Mesendoderm (in vitro differentiated cells): Measurements from ENCODE around the gene NAA15.
"Not testable (repeated sequence)": the region's sequence is repeated elsewhere in the genome, so short reads cannot be mapped to it uniquely, and the experiment has no call there.

Experiments
- DNase-seq: peaks from one replicate; pipeline ENCODE4 v3.0.0; 2013
- H2AK5ac ChIP-seq: 2 replicates; pipeline ENCODE4 v1.6.1; 2013; ENCODE audit warnings: low read length, inconsistent platforms
- H2BK120ac ChIP-seq: 2 replicates; pipeline ENCODE4 v1.6.1; 2013; ENCODE audit warnings: low read depth, mild to moderate bottlenecking, low read length, moderate library complexity, mixed read lengths
- H2BK15ac ChIP-seq: replicated peaks from 2 replicates; pipeline ENCODE4 v1.6.1; 2013; ENCODE audit warnings: low read depth, mild to moderate bottlenecking, moderate library complexity
- H2BK5ac ChIP-seq: 2 replicates; pipeline ENCODE4 v1.6.1; 2013; ENCODE audit warnings: low read length, inconsistent platforms
- H3K18ac ChIP-seq: 2 replicates; pipeline ENCODE4 v1.6.1; 2013; ENCODE audit warnings: mild to moderate bottlenecking, low read length, mixed read lengths
- H3K23ac ChIP-seq: one replicate; pipeline ENCODE4 v1.6.1; 2013; ENCODE audit warnings: low read length
- H3K27ac ChIP-seq: 2 replicates; pipeline ENCODE4 v1.5.1; 2013; ENCODE audit warnings: low read depth, mild to moderate bottlenecking, inconsistent platforms, low read length, moderate library complexity
- H3K27me3 ChIP-seq: 2 replicates; pipeline ENCODE4 v1.6.1; 2013; ENCODE audit warnings: low read length, control low read depth, mild to moderate bottlenecking, inconsistent platforms; ENCODE audit not compliant: insufficient read depth, poor library complexity
- H3K36me3 ChIP-seq: 2 replicates; pipeline ENCODE4 v1.6.1; 2013; ENCODE audit warnings: low read length, inconsistent platforms; ENCODE audit not compliant: control insufficient read depth, insufficient read depth
- H3K4ac ChIP-seq: one replicate; pipeline ENCODE4 v1.6.1; 2013; ENCODE audit warnings: low read depth, mild to moderate bottlenecking, low read length, moderate library complexity
- H3K4me1 ChIP-seq: 2 replicates; pipeline ENCODE4 v1.6.1; 2013; ENCODE audit warnings: low read depth, low read length, inconsistent platforms; ENCODE audit not compliant: control insufficient read depth
- H3K4me2 ChIP-seq: 2 replicates; pipeline ENCODE4 v1.6.1; 2013; ENCODE audit warnings: low read length
- H3K4me3 ChIP-seq: 2 replicates; pipeline ENCODE4 v1.5.1; 2013; ENCODE audit warnings: mild to moderate bottlenecking, low read length
- H3K56ac ChIP-seq: one replicate; pipeline ENCODE4 v1.6.1; 2013; ENCODE audit warnings: low read length
- H3K79me1 ChIP-seq: 2 replicates; pipeline ENCODE4 v1.6.1; 2013; ENCODE audit warnings: low read length, inconsistent platforms
- H3K79me2 ChIP-seq: 2 replicates; pipeline ENCODE4 v1.6.1; 2013; ENCODE audit warnings: mild to moderate bottlenecking, low read length; ENCODE audit not compliant: control insufficient read depth, insufficient read depth
- H3K9ac ChIP-seq: 2 replicates; pipeline ENCODE4 v1.6.1; 2013; ENCODE audit warnings: low read length, inconsistent platforms
- H4K5ac ChIP-seq: one replicate; pipeline ENCODE4 v1.6.1; 2013; ENCODE audit warnings: low read length
- H4K8ac ChIP-seq: one replicate; pipeline ENCODE4 v1.6.1; 2013; ENCODE audit warnings: low read depth, mild to moderate bottlenecking, control low read depth, low read length, moderate library complexity
- WGBS: extraction: QIAGEN DNeasy Blood & Tissue Kit; methylation state at CpG from one replicate; pipeline ENCODE4 v1.1.7; 2013; ENCODE audit warnings: low lambda C conversion rate, missing lambda C conversion rate; ENCODE audit not compliant: insufficient coverage; ENCODE audit errors: extremely low coverage; 5-methylcytosine and 5-hydroxymethylcytosine counted together

Gene NAA15

GRCh38 chr4:139460565-139460964 is 159.3 kb downstream of the NAA15 start:
- WGBS = no CpG with 5 or more reads among the region's 3 CpGs

GRCh38 chr4:139461022-139461628 is 159.8 kb downstream of the NAA15 start:
- no peak overlapping the region for H3K4me2 ChIP-seq
- no peak overlapping the region for H3K4ac ChIP-seq
- H3K27ac ChIP-seq = peak overlapping the region; percentile 53
- H2AK5ac ChIP-seq = no peak overlapping the region
- no peak overlapping the region for H4K8ac ChIP-seq
- H3K4me1 ChIP-seq = peaks cover 2% of the 10 kb centered on the region
- no peaks in the 10 kb centered on the region for H3K36me3 ChIP-seq
- H2BK5ac ChIP-seq = no peak overlapping the region
- peaks cover 4% of the 10 kb centered on the region for H3K79me1 ChIP-seq
- DNase-seq = peak; percentile 74
- H3K9ac ChIP-seq = no peak overlapping the region
- WGBS = no CpG with 5 or more reads among the region's 5 CpGs
- no peak overlapping the region for H3K23ac ChIP-seq
- H3K79me2 ChIP-seq = peaks cover 20% of the 10 kb centered on the region
- no peak overlapping the region for H3K18ac ChIP-seq
- H3K56ac ChIP-seq = no peak overlapping the region
- H2BK120ac ChIP-seq = no peak overlapping the region
- no peaks in the 10 kb centered on the region for H3K27me3 ChIP-seq
- no peak overlapping the region for H4K5ac ChIP-seq
- no peak overlapping the region for H2BK15ac ChIP-seq
- H3K4me3 ChIP-seq = no peak overlapping the region

More at GRCh38 chr4:139460565-139460964, 159.3 kb downstream of the NAA15 start:
- no peak overlapping the region for H3K18ac ChIP-seq
- H3K36me3 ChIP-seq = no peaks in the 10 kb centered on the region
- no peak overlapping the region for H3K56ac ChIP-seq
- H2BK120ac ChIP-seq = no peak overlapping the region
- H4K8ac ChIP-seq = no peak overlapping the region
- H3K4me3 ChIP-seq = no peak overlapping the region
- H2AK5ac ChIP-seq = no peak overlapping the region
- H2BK5ac ChIP-seq = no peak overlapping the region
- H3K23ac ChIP-seq = no peak overlapping the region
- DNase-seq = peak; percentile 66
- peak overlapping the region; percentile 53 for H3K27ac ChIP-seq
- H2BK15ac ChIP-seq = no peak overlapping the region
- peaks cover 22% of the 10 kb centered on the region for H3K79me2 ChIP-seq
- H3K4me2 ChIP-seq = no peak overlapping the region
- peaks cover 5% of the 10 kb centered on the region for H3K4me1 ChIP-seq
- peaks cover 4% of the 10 kb centered on the region for H3K79me1 ChIP-seq
- no peaks in the 10 kb centered on the region for H3K27me3 ChIP-seq
- H4K5ac ChIP-seq = no peak overlapping the region
- H3K4ac ChIP-seq = no peak overlapping the region
- H3K9ac ChIP-seq = no peak overlapping the region

- H3K4me2 ChIP-seq = not testable (repeated sequence)
Measured at GRCh38 chr4:139464512-139464911, 163.2 kb downstream of the NAA15 start.

GRCh38 chr4:139465922-139466321 is 164.6 kb downstream of the NAA15 start:
- no CpG with 5 or more reads among the region's 4 CpGs for WGBS
- no peak overlapping the region for H3K27ac ChIP-seq
- no peak overlapping the region for H2BK120ac ChIP-seq
- no peak overlapping the region for H3K4me2 ChIP-seq
- H4K5ac ChIP-seq = no peak overlapping the region
- H3K79me1 ChIP-seq = peaks cover 8% of the 10 kb centered on the region
- peaks cover 13% of the 10 kb centered on the region for H3K79me2 ChIP-seq
- H2BK5ac ChIP-seq = no peak overlapping the region
- H3K18ac ChIP-seq = no peak overlapping the region
- H3K23ac ChIP-seq = no peak overlapping the region
- no peaks in the 10 kb centered on the region for H3K4me1 ChIP-seq
- H3K4me3 ChIP-seq = no peak overlapping the region
- no peak overlapping the region for H3K4ac ChIP-seq
- H3K27me3 ChIP-seq = no peaks in the 10 kb centered on the region
- H2BK15ac ChIP-seq = no peak overlapping the region
- H3K36me3 ChIP-seq = no peaks in the 10 kb centered on the region
- H3K9ac ChIP-seq = no peak overlapping the region
- H3K56ac ChIP-seq = no peak overlapping the region
- no peak overlapping the region for H2AK5ac ChIP-seq
- DNase-seq = no peak
- no peak overlapping the region for H4K8ac ChIP-seq

More at GRCh38 chr4:139464512-139464911, 163.2 kb downstream of the NAA15 start:
- H2BK5ac ChIP-seq, H3K56ac ChIP-seq, H3K4me1 ChIP-seq, H3K4ac ChIP-seq, H3K27ac ChIP-seq, H3K18ac ChIP-seq, H4K8ac ChIP-seq, H4K5ac ChIP-seq, H3K36me3 ChIP-seq, H2BK15ac ChIP-seq, H2AK5ac ChIP-seq, H3K79me1 ChIP-seq, H3K9ac ChIP-seq, H3K23ac ChIP-seq, H3K27me3 ChIP-seq, H3K4me3 ChIP-seq, H2BK120ac ChIP-seq, DNase-seq: not testable (repeated sequence)
- WGBS = no CpG with 5 or more reads among the region's 5 CpGs
- peaks cover 11% of the 10 kb centered on the region for H3K79me2 ChIP-seq

GRCh38 chr4:139468756-139469155 is 167.5 kb downstream of the NAA15 start:
- not testable (repeated sequence) for H3K4me3 ChIP-seq, H3K27me3 ChIP-seq, H2BK120ac ChIP-seq, H3K56ac ChIP-seq, H3K27ac ChIP-seq, H3K36me3 ChIP-seq, H4K5ac ChIP-seq, H3K4me2 ChIP-seq, H3K4ac ChIP-seq, H4K8ac ChIP-seq, H3K9ac ChIP-seq, H2AK5ac ChIP-seq, DNase-seq, H3K23ac ChIP-seq, H3K4me1 ChIP-seq, H2BK15ac ChIP-seq, H2BK5ac ChIP-seq, H3K18ac ChIP-seq
- Histone ChIP-seq H3K79me1 (peaks cover 11% of the 10 kb centered on the region), H3K79me2 (peaks cover 11% of the 10 kb centered on the region)

GRCh38 chr4:139469216-139469615 is 167.9 kb downstream of the NAA15 start:
- Histone ChIP-seq H3K4ac (no peak overlapping the region), H3K4me1 (no peaks in the 10 kb centered on the region), H2BK15ac (no peak overlapping the region), H3K23ac (no peak overlapping the region), H2BK5ac (no peak overlapping the region), H4K5ac (no peak overlapping the region), H2AK5ac (no peak overlapping the region), H3K27ac (no peak overlapping the region), H2BK120ac (no peak overlapping the region), H3K4me3 (no peak overlapping the region), H3K4me2 (no peak overlapping the region), H3K79me2 (peaks cover 11% of the 10 kb centered on the region), H3K9ac (no peak overlapping the region), H3K27me3 (no peaks in the 10 kb centered on the region), H4K8ac (no peak overlapping the region), H3K36me3 (peaks cover 3% of the 10 kb centered on the region), H3K56ac (no peak overlapping the region), H3K79me1 (peaks cover 11% of the 10 kb centered on the region), H3K18ac (no peak overlapping the region)
- no CpG with 5 or more reads among the region's 2 CpGs for WGBS
- no peak for DNase-seq
